Esophagus muscularis mucosa (tissue), 4 donors: Measurements from ENCODE around the gene DDAH1.

Source experiments
- CTCF ChIP-seq, 3 experiments: fragments of 200-600 bp in 2 of 3; fragments of 450-650 bp in 1 of 3; sonication (generic) in 2 of 3; IDR thresholded peaks; one replicate each; pipeline ENCODE4 v1.5.1; 2017 to 2019; ENCODE audit warnings: antibody characterized with exemption in 3 of 3, mild to moderate bottlenecking in 2 of 3, moderate library complexity in 1 of 3
- EP300 ChIP-seq: sonication (generic); formaldehyde crosslinking; IDR thresholded peaks from one replicate; pipeline ENCODE4 v1.6.1; 2017; ENCODE audit warnings: antibody characterized with exemption
- POLR2AphosphoS5 ChIP-seq, 2 donors: sonication (generic); formaldehyde crosslinking; IDR thresholded peaks; one replicate each; pipeline ENCODE4 v1.6.1; 2017; ENCODE audit warnings: antibody characterized with exemption in 2 of 2

- TF ChIP-seq CTCF (IDR thresholded peaks at IDR 0.05) = no peak
- no peak for TF ChIP-seq POLR2AphosphoS5 (IDR thresholded peaks at IDR 0.05)
- no peak for TF ChIP-seq EP300
Measured at GRCh38 chr1:85300140-85300539, 164.8 kb downstream of the DDAH1 start.
